ENCODE measurements around the gene RPS6KL1.
A peak's percentile ranks its signal among the peaks of the same experiment; 100 is the strongest.

The RPS6KL1 gene

DNA sequence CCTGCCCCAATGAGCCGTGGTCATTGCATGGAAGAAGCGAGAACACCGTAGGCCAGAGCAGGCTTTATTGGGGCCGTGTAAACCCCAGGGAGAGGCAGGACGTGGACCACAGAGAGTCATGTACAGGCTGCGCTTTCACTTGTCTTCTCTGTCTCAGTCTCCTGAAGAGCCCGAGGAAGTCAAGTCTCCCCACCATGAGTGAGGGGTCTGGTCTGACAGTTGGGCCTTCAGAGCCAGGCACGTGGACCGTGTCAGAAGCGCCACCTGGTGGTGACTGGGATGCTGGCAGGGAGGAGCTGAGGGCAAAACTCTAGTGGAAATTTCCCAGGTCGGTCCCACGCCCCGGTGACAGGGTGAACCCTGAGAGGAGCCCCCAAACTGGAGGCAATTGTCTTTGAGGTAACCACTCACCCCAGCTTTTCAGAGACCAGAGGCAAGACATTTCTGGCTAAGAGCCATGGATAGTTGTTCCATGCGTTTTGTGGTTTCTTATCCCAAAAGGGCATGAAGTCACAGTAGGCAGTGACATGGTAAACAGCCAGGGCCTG, 17.4 kb downstream of the RPS6KL1 start:
- peak; percentile 94 for TF ChIP-seq CTCF (IDR thresholded peaks at IDR 0.05; ENCODE audit: low read depth, low read length)
- no peak overlapping the region for H3K4me3 ChIP-seq (ENCODE audit: low read depth, low read length)

GRCh38 chr14:74904635-74905503, 18.2 kb downstream of the RPS6KL1 start:
- H3K4me3 ChIP-seq (ENCODE audit: low read depth, low read length), result no peak overlapping the region
- TF ChIP-seq CTCF (IDR thresholded peaks at IDR 0.05; ENCODE audit: low read depth, low read length), result no peak

DNA sequence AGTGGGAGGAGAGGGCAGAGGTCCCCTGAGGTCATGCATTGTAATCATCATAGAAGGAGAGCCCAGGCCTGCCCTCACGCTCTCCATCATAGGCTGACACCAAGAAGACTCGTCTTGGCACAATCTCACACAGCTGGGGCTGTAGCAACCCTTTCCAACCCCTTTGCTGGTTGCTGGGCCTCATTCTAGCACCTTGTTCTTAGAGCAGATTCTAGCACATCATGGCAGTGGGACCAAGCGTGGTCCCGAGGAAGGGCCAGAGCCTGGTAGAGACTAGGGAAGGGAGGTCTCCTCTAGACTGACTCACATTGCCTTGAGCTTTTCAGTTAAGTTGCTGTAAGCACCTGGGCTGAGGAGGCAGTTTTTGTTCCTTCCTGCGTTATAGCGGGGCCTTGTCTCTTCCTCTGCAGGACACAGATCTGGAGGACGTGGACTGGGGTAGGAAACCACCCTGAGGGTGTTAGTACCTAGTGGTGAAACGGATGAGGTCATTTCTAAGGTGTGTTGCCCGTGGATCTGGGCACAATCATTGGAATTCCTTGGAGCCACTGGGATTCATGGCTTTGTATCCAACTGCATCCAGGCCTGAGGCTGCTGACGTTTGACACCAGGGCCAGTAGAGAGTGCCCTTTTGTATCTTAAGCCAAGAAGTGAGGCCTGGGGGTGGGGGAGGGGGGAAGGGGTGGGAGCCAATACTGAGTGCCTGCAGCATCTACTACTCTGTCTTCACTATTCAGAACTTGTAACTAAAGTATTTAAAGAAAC, 19.9 kb downstream of the RPS6KL1 start:
- H3K4me3 ChIP-seq (ENCODE audit: low read depth, low read length), result no peak overlapping the region
- TF ChIP-seq CTCF (IDR thresholded peaks at IDR 0.05; ENCODE audit: low read depth, low read length), result no peak

DNA sequence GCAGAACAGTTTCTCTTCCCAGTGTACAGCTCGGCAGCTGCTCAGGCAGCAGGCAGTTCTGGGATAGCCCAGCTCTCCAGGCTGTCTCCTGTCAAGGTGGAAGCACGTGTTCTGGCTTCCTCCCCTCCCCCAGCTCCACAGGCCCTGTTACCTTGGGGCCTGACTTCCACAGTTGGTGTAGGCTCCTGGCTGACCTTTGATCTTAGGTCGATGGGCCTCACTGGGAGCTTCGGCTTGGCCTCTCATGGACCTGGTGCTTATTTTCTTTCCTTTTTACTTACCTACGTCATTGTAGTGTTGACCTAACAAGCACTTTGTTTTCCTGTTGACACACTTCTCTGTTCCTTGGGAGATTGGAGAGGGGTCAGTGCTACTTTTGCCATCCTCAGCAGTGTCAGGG, 24.4 kb downstream of the RPS6KL1 start:
- H3K4me3 ChIP-seq (ENCODE audit: low read depth, low read length), result no peak overlapping the region
- TF ChIP-seq CTCF (IDR thresholded peaks at IDR 0.05; ENCODE audit: low read depth, low read length), result no peak

DNA sequence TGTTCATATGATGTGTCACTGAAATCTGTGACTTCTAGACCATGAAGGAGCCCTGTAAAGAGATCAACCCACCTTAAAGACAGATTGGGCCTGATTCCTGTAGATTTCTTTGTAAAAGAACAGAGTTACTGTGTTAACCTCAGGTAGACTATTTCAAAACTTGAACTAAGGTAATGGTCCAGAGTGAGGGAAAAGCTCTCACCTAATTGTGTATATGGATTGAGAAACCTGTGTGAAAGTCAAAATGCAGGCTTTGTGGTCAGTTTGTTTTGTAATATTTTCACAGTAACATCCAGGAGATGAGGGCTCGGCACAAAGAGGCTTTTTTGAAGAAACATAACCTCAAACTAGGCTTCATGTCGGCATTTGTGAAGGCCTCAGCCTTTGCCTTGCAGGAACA, 25.0 kb downstream of the RPS6KL1 start:
- no peak overlapping the region for H3K4me3 ChIP-seq (ENCODE audit: low read depth, low read length)
- TF ChIP-seq CTCF (IDR thresholded peaks at IDR 0.05; ENCODE audit: low read depth, low read length), result no peak

GRCh38 chr14:74897642-74898041, 25.4 kb downstream of the RPS6KL1 start:
- no peak for TF ChIP-seq CTCF (IDR thresholded peaks at IDR 0.05; ENCODE audit: low read depth, low read length)
- H3K4me3 ChIP-seq (ENCODE audit: low read depth, low read length), result no peak overlapping the region

- H3K4me3 ChIP-seq (ENCODE audit: low read depth, low read length), result no peak overlapping the region
- no peak for TF ChIP-seq CTCF (IDR thresholded peaks at IDR 0.05; ENCODE audit: low read depth, low read length)
Observed at GRCh38 chr14:74896400-74896799, 26.7 kb downstream of the RPS6KL1 start.
